Nephron progenitor cell (in vitro differentiated cells): Measurements from ENCODE around the gene PLP1.
A peak's percentile ranks its signal among the peaks of the same experiment; 100 is the strongest.

ENCODE experiments used
- DNase-seq: peaks from one replicate; pipeline ENCODE4 v3.0.0; 2021
- H3K27ac Mint-ChIP-seq: 2 replicates; pipeline ENCODE4 v1.8.0; 2021; ENCODE audit warnings: mild to moderate bottlenecking, moderate library complexity, mixed read lengths
- H3K27me3 Mint-ChIP-seq: 2 replicates; pipeline ENCODE4 v1.8.0; 2021; ENCODE audit warnings: mild to moderate bottlenecking, low read depth, mixed read lengths; ENCODE audit not compliant: poor library complexity
- H3K36me3 Mint-ChIP-seq: 2 replicates; pipeline ENCODE4 v1.8.0; 2021; ENCODE audit warnings: low read depth, mixed read lengths
- H3K4me1 Mint-ChIP-seq: 2 replicates; pipeline ENCODE4 v1.8.0; 2021; ENCODE audit warnings: mixed read lengths
- H3K4me3 Mint-ChIP-seq: 2 replicates; pipeline ENCODE4 v1.8.0; 2021; ENCODE audit warnings: mild to moderate bottlenecking, moderate library complexity, mixed read lengths
- H3K9me3 Mint-ChIP-seq: 2 replicates; pipeline ENCODE4 v1.8.0; 2021; ENCODE audit warnings: mild to moderate bottlenecking, moderate library complexity, mixed read lengths
- CTCF ChIP-seq: fragments of 200-600 bp; sonication (generic); IDR thresholded peaks from 2 replicates; pipeline ENCODE4 v1.5.0; 2021; ENCODE audit warnings: antibody characterized with exemption

The PLP1 gene

GRCh38 chrX:103782640-103783039 lies 6.0 kb downstream of the PLP1 start:
- Mint-ChIP-seq H3K9me3 (peaks cover 13% of the 10 kb centered on the region), H3K27ac (peak overlapping the region; percentile 45), H3K27me3 (no peaks in the 10 kb centered on the region), H3K36me3 (peaks cover 1% of the 10 kb centered on the region), H3K4me3 (no peak overlapping the region), H3K4me1 (peaks cover 32% of the 10 kb centered on the region)
- no peak for TF ChIP-seq CTCF
- DNase-seq: peak; percentile 4

GRCh38 chrX:103783196-103783595 lies 6.6 kb downstream of the PLP1 start:
- Mint-ChIP-seq H3K4me3 (no peak overlapping the region), H3K9me3 (peaks cover 16% of the 10 kb centered on the region), H3K36me3 (peaks cover 4% of the 10 kb centered on the region), H3K27ac (peak overlapping the region; percentile 45), H3K4me1 (peaks cover 28% of the 10 kb centered on the region), H3K27me3 (no peaks in the 10 kb centered on the region)
- TF ChIP-seq CTCF: no peak
- no peak for DNase-seq

GRCh38 chrX:103783971-103784370 lies 7.3 kb downstream of the PLP1 start:
- peaks cover 23% of the 10 kb centered on the region for H3K4me1 Mint-ChIP-seq
- peaks cover 4% of the 10 kb centered on the region for H3K36me3 Mint-ChIP-seq
- no peak for TF ChIP-seq CTCF
- DNase-seq: no peak
- H3K27ac Mint-ChIP-seq: no peak overlapping the region
- no peaks in the 10 kb centered on the region for H3K27me3 Mint-ChIP-seq
- peaks cover 16% of the 10 kb centered on the region for H3K9me3 Mint-ChIP-seq
- H3K4me3 Mint-ChIP-seq: no peak overlapping the region

GRCh38 chrX:103789004-103789403 lies 12.4 kb downstream of the PLP1 start:
- peaks cover 8% of the 10 kb centered on the region for H3K36me3 Mint-ChIP-seq
- peaks cover 16% of the 10 kb centered on the region for H3K9me3 Mint-ChIP-seq
- no peak for DNase-seq
- peaks cover 20% of the 10 kb centered on the region for H3K4me1 Mint-ChIP-seq
- H3K27ac Mint-ChIP-seq: no peak overlapping the region
- no peak overlapping the region for H3K4me3 Mint-ChIP-seq
- no peak for TF ChIP-seq CTCF
- no peaks in the 10 kb centered on the region for H3K27me3 Mint-ChIP-seq

GRCh38 chrX:103791228-103791627 lies 14.6 kb downstream of the PLP1 start:
- Mint-ChIP-seq H3K4me1 (peaks cover 23% of the 10 kb centered on the region), H3K27ac (no peak overlapping the region), H3K9me3 (peaks cover 13% of the 10 kb centered on the region), H3K4me3 (no peak overlapping the region), H3K36me3 (peaks cover 8% of the 10 kb centered on the region), H3K27me3 (no peaks in the 10 kb centered on the region)
- TF ChIP-seq CTCF: no peak
- no peak for DNase-seq

GRCh38 chrX:103791826-103792485 lies 15.3 kb downstream of the PLP1 start:
- Mint-ChIP-seq H3K4me1 (peaks cover 23% of the 10 kb centered on the region), H3K27ac (no peak overlapping the region), H3K4me3 (no peak overlapping the region), H3K27me3 (no peaks in the 10 kb centered on the region), H3K36me3 (peaks cover 8% of the 10 kb centered on the region), H3K9me3 (peaks cover 9% of the 10 kb centered on the region)
- DNase-seq: no peak
- TF ChIP-seq CTCF: no peak
